ENCODE measurements around the gene TMIE. TPM values are rescaled to one million over a fixed set of nuclear protein-coding genes. Genes with fewer than 3 reads are reported as not detected.
"Not testable (repeated sequence)": the region's sequence is repeated elsewhere in the genome, so short reads cannot be mapped to it uniquely, and the experiment has no call there.

The TMIE gene
- total RNA-seq, 1 donor = 0.31 TPM

- no peaks in the 10 kb centered on the region for H3K9me3 ChIP-seq (ENCODE audit: low read depth, low read length)
- H3K4me1 ChIP-seq (ENCODE audit: insufficient read depth, low read length) = no peaks in the 10 kb centered on the region
- H3K4me3 ChIP-seq (ENCODE audit: low read length) = no peak overlapping the region
- H3K27me3 ChIP-seq (ENCODE audit: insufficient read depth, low read length) = no peaks in the 10 kb centered on the region
Measured at GRCh38 chr3:46734773-46735172, 33.6 kb downstream of the TMIE start.

DNA sequence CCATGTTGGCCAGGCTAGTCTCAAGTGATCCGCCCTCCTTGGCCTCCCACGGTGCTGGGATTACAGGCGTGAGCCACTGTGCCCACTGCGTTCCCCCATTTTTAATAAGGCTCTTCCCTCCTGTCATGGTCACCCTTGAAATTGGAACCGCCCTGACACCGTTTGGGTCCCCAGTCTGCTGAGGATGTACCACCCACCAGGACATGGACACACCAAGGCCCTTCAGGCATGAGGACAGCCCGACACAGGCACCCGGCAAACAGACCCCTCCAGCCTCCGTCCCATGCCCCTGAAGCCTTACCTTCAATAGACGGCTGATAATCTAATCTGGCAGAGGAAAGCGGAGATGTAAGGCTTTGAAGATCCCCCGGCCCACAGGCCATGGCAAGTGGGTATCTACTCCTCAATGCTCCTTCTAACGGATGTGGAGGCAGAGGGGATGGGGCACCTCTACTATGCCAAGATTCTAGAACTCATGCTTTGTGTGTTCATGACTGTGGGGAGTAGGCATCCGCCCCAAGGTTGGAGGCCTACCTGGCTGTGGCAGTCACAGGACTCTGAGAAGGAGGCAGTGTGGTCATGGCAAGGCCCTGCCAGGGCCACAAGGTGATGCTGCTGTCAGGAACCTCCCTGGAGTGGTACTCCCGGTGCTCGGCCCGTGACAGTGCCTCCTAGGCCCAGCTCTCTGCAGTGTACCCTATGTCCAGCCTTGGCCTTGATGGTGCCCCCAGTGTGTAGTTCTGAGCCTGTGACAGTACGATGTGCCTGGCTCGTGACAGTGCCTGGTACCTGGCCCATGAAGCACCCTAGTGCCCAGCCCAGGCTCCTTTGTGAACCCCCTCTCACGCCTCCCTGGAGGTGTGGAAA lies 35.0 kb downstream of the TMIE start:
- no peaks in the 10 kb centered on the region for H3K27me3 ChIP-seq (ENCODE audit: insufficient read depth, low read length)
- no peaks in the 10 kb centered on the region for H3K9me3 ChIP-seq (ENCODE audit: low read depth, low read length)

GRCh38 chr3:46737329-46737731 lies 36.1 kb downstream of the TMIE start:
- Histone ChIP-seq H3K4me1 (ENCODE audit: insufficient read depth, low read length) (no peaks in the 10 kb centered on the region), H3K9me3 (ENCODE audit: low read depth, low read length) (no peaks in the 10 kb centered on the region), H3K27me3 (ENCODE audit: insufficient read depth, low read length) (no peaks in the 10 kb centered on the region), H3K4me3 (ENCODE audit: low read length) (no peak overlapping the region)

More for the DNA sequence above, 35.0 kb downstream of the TMIE start:
- no peak overlapping the region for H3K4me3 ChIP-seq (ENCODE audit: low read length)
- H3K4me1 ChIP-seq (ENCODE audit: insufficient read depth, low read length) = no peaks in the 10 kb centered on the region

- not testable (repeated sequence) for H3K9me3 ChIP-seq (ENCODE audit: low read depth, low read length); H3K27me3 ChIP-seq (ENCODE audit: insufficient read depth, low read length); H3K4me1 ChIP-seq (ENCODE audit: insufficient read depth, low read length); H3K4me3 ChIP-seq (ENCODE audit: low read length)
Measured at GRCh38 chr3:46739565-46739964, 38.4 kb downstream of the TMIE start.

- Histone ChIP-seq H3K9me3 (ENCODE audit: low read depth, low read length) (no peaks in the 10 kb centered on the region), H3K27me3 (ENCODE audit: insufficient read depth, low read length) (no peaks in the 10 kb centered on the region), H3K4me3 (ENCODE audit: low read length) (no peak overlapping the region), H3K4me1 (ENCODE audit: insufficient read depth, low read length) (no peaks in the 10 kb centered on the region)
Measured at GRCh38 chr3:46742992-46743585, 41.9 kb downstream of the TMIE start.

DNA sequence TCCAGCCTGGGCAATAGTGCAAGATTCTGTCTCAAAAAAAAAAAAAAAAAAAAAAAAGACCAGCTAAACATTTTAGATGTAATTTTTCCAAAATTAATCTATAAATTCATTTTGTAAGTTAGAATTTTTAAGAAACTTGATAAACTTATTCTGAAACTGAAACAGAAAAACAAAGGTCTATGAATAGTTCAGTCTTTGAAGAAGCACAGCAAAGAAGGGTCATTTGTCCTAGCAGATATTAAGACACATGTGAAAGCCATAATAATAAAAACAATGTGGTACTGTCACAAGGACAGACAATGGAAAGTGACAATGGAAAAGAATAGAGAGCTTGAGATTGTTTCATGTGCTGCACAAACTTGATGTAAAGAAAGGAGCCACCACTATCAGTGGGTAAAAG lies 45.5 kb downstream of the TMIE start:
- no peaks in the 10 kb centered on the region for H3K4me1 ChIP-seq (ENCODE audit: insufficient read depth, low read length)
- H3K9me3 ChIP-seq (ENCODE audit: low read depth, low read length) = no peaks in the 10 kb centered on the region
- no peaks in the 10 kb centered on the region for H3K27me3 ChIP-seq (ENCODE audit: insufficient read depth, low read length)
- H3K4me3 ChIP-seq (ENCODE audit: low read length) = no peak overlapping the region

DNA sequence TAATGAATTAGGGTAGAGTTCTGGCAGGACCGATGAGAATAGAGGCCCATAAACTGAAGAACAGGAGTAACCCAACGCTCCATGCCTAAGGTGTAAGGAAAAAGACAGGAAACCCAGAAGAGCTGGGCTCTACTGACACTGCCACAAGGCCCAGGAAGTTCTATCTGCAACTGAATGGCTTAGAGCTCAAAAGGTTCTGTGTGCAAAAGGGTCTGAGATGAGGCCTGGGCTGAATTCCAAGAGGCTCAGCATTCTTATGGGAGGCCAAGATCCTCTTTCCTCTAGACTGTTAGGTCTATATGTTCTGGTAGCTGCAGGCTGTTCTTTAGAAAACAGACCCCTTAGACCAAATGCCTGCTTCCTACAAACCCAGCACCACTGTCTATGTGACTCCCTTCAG lies 47.0 kb downstream of the TMIE start:
- no peak overlapping the region for H3K4me3 ChIP-seq (ENCODE audit: low read length)
- H3K4me1 ChIP-seq (ENCODE audit: insufficient read depth, low read length) = no peaks in the 10 kb centered on the region
- H3K9me3 ChIP-seq (ENCODE audit: low read depth, low read length) = no peaks in the 10 kb centered on the region
- no peaks in the 10 kb centered on the region for H3K27me3 ChIP-seq (ENCODE audit: insufficient read depth, low read length)

- H3K27me3 ChIP-seq (ENCODE audit: insufficient read depth, low read length) = no peaks in the 10 kb centered on the region
- H3K4me1 ChIP-seq (ENCODE audit: insufficient read depth, low read length) = no peaks in the 10 kb centered on the region
- H3K4me3 ChIP-seq (ENCODE audit: low read length) = no peak overlapping the region
- no peaks in the 10 kb centered on the region for H3K9me3 ChIP-seq (ENCODE audit: low read depth, low read length)
Measured at GRCh38 chr3:46749129-46749528, 47.9 kb downstream of the TMIE start.

DNA sequence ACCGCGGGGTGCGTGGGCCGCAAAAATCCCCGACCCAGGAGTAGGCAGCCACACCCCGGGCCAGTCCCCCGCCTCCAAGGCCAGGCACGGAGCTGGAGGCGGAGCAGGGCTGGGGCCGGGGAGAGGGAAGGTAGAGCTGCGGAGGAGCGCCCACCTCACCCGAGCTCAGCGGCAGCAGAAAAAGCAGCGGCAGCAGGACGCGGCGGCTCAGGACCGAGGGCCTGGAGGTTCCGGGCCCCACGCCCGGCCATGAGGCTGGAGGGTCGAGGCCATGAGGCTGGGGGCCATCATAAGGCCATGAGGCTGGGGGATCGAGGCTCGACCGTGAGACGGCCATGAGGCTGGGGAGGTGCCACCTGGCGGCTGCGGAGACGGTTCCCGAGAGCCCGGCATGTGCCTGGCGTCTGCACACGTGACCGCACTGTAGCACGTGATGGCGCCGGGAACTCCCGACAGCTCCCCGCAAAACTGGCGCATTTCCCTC lies 49.4 kb downstream of the TMIE start:
- no peaks in the 10 kb centered on the region for H3K27me3 ChIP-seq (ENCODE audit: insufficient read depth, low read length)
- no peaks in the 10 kb centered on the region for H3K4me1 ChIP-seq (ENCODE audit: insufficient read depth, low read length)
- no peaks in the 10 kb centered on the region for H3K9me3 ChIP-seq (ENCODE audit: low read depth, low read length)
- H3K4me3 ChIP-seq (ENCODE audit: low read length) = no peak overlapping the region

- not testable (repeated sequence) for H3K4me3 ChIP-seq (ENCODE audit: low read length); H3K27me3 ChIP-seq (ENCODE audit: insufficient read depth, low read length); H3K9me3 ChIP-seq (ENCODE audit: low read depth, low read length)
Measured at GRCh38 chr3:46753127-46753526, 51.9 kb downstream of the TMIE start.

GRCh38 chr3:46755646-46756045 lies 54.5 kb downstream of the TMIE start:
- Histone ChIP-seq H3K4me1 (ENCODE audit: insufficient read depth, low read length) (no peaks in the 10 kb centered on the region), H3K4me3 (ENCODE audit: low read length) (no peak overlapping the region), H3K9me3 (ENCODE audit: low read depth, low read length) (no peaks in the 10 kb centered on the region), H3K27me3 (ENCODE audit: insufficient read depth, low read length) (no peaks in the 10 kb centered on the region)

More at GRCh38 chr3:46753127-46753526, 51.9 kb downstream of the TMIE start:
- not testable (repeated sequence) for H3K4me1 ChIP-seq (ENCODE audit: insufficient read depth, low read length)

GRCh38 chr3:46756642-46757041 lies 55.5 kb downstream of the TMIE start:
- Histone ChIP-seq H3K4me3 (ENCODE audit: low read length) (no peak overlapping the region), H3K27me3 (ENCODE audit: insufficient read depth, low read length) (no peaks in the 10 kb centered on the region), H3K4me1 (ENCODE audit: insufficient read depth, low read length) (no peaks in the 10 kb centered on the region), H3K9me3 (ENCODE audit: low read depth, low read length) (no peaks in the 10 kb centered on the region)

DNA sequence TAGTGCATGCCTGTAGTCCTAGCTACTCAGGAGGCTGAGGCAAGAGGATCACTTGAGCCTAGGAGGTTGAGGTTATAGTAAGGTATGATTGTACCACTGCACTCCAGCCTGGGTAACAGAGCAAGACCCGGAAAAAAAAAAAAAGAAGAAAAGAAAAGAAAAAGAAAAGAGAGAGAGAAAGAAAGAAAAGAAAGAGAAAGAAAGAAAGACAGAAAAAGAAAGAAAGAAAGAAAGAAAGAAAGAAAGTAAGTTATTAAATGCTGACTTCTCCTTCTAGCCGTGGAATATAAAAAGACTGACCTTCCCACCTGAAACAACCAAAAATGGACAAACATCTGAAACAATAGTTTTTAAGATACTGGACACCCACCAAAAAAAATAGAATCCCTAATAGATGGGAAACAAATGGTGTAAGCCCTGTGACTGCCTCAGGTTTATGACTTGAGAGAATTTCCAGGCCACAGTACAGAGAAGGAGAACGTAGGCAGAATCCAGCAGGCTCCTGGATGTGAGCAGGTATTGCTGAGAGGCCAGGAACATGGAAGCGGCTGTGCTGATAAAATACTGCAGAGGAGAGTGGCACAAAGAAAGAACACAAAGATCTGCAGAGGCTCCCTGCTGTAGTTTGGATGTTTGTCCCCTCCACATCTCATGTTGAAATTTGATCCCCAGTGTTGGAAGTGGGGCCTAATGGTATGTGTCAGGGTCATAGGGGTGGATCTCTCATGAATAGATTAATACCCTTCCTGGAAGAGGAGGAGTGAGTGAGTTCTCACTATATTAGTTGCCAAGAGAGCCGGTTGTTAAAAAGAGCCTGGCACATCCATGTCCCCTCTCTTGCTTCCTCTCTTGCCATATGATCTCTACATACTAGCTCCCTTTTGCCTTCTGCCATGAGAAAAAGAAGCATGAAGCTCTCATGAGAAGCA lies 58.3 kb downstream of the TMIE start:
- peaks cover 8% of the 10 kb centered on the region for H3K9me3 ChIP-seq (ENCODE audit: low read depth, low read length)
- H3K4me1 ChIP-seq (ENCODE audit: insufficient read depth, low read length) = no peaks in the 10 kb centered on the region
- no peak overlapping the region for H3K4me3 ChIP-seq (ENCODE audit: low read length)
- no peaks in the 10 kb centered on the region for H3K27me3 ChIP-seq (ENCODE audit: insufficient read depth, low read length)
